NCI-H1694 (cell line): ENCODE measurements around the gene GOLGA6C.
A peak's percentile ranks its signal among the peaks of the same experiment; 100 is the strongest.
"Not testable (repeated sequence)": the region's sequence is repeated elsewhere in the genome, so short reads cannot be mapped to it uniquely, and the experiment has no call there.

Experiments used
- DNase-seq: peaks from one replicate; lab custom pipeline; 2025; lab: John Stamatoyannopoulos, UW

The GOLGA6C gene

GRCh38 chr15:75258620-75259343 lies 648 bp downstream of the GOLGA6C start:
- DNase-seq, result not testable (repeated sequence)

DNA sequence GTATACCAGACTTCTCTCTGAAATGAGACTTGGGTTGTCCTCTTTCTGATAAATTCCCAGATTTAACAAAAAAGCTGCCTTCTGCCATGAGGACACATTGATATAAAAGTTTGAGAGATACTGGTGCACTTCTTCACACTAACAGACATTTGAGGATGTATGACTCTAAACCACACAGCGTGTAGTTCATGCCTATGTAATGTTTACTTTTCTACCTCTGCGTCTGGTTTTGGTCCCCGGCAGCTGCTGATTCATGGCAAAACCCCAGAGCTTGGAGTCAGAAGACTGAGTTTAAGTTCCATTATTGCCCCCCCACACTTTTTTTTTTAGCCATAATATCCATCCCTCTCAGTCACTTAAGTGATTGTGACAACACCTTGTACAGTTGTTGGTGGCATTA lies 1.7 kb downstream of the GOLGA6C start:
- DNase-seq, result not testable (repeated sequence)

DNA sequence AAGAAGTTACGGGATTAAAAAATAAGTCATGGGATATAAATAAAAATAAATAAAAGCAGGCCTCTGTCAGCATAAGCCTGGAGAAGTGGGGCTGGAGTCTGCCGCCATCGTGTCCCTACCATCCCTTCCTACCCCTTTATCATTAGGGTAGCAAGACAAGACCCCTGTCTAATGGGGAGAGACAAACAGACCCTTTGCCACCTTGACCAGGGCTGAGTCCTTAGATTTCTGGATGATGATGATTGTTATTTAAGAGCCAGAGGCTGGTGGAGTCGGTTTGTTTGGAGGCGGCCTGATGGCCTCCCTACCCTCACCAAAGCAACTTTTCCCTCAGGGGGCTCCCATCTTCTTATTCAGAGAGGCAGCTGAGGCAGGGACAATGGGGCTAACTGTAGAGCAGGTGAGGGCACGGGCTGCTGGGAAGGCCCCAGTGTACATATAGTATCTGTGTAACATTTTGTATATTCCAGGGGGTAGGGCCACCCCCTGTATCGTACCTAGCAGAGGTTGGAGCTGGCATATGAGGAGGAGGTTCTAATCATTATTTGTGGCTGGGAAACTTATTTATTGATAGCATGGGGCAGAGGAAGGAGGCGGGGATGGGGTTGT lies 15.7 kb downstream of the GOLGA6C start:
- DNase-seq, result not testable (repeated sequence)

DNA sequence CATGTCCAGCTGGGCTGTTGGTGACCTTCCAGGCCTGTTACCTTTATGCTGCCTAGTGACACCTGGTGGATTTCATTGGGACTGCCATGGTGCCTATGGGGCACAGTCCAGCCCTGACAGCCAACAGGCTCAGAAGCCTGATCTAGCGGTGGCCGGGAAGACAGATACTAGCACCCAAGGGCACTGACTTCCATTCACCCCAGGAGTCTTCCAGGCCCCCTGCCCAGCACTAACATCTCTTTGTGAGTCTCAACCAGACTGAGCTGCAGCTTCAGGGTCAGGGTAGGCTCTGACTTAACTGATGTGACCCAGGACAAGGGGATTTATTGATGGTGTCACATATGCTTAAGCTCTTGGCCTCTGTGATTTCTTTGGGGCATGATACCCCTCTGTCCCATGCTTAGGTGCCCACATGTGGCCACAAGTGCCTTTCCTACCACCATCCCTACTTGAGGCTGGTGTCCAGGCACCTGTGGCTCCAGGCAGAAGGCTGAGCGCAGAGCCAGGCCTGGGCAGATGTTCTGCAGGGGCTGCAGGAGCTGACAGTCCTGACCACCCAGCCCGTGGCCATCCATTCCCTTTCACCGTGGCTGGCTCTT lies 16.5 kb downstream of the GOLGA6C start:
- not testable (repeated sequence) for DNase-seq

DNA sequence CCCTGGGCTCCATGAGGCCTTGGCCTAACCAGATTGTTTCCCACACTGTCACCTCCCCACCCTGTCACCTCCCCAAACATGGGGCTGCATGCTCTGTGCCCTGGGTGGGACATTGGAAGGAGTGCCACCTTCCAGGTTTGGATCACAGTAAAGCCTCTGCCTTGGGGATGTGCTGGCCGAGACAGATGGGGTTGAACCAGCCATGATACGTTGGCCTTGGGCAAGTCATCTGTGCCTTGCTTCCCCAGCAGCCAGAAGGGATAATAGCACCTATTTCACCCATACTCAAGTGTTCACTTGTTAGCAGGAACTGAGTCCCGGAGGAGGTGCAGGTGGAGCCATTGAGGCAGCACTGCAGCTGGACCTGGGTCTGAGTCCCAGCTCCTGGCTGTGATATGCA lies 17.5 kb downstream of the GOLGA6C start:
- not testable (repeated sequence) for DNase-seq

DNA sequence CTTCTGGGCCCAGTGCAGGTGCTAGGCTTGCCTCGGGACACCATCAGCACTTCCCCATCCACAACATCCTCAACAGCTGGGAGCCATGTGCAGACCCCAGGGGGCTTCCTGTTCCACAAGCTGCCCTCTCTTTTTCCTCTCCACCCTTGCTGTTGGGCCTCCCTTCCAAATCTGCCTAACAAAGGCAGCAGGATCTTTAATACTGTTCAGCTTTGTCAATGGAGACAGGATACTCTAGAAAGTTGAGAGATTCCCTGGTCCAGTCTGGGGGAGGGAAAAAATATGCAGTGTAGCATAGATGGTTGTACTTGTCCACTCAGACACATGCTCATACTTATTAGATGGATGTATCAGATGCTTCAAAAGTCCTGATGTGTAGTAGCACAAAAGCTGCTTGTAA lies 20.4 kb downstream of the GOLGA6C start:
- DNase-seq, result not testable (repeated sequence)

GRCh38 chr15:75282572-75282971 lies 24.4 kb downstream of the GOLGA6C start, which contains the start of gene GOLGA6D:
Gene GOLGA6D (plus strand): TSS chr15:75282835. CDS start chr15:75282876, 41 bp downstream.
- not testable (repeated sequence) for DNase-seq

- DNase-seq, result not testable (repeated sequence)
Observed at GRCh38 chr15:75284152-75284551, 26.0 kb downstream of the GOLGA6C start.

DNA sequence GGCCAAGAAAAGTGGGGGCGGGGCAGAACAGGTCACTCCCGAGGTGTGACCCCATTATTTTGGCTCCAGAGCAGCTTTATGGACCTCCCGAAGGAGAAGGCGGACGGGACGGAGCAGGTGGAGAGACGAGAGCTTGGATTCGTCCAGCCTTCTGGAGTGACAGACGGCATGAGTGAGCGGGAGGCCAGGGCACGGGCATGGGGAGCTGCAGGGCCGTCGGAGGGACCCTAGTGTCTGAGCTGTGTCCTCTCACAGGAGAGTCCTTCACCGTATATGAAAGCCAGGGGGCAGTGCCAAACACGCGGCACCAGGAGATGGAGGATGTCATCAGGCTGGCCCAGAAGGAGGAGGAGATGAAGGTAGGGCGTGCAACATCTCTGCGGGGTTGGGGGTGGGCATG lies 35.5 kb downstream of the GOLGA6C start:
- DNase-seq, result not testable (repeated sequence)

DNA sequence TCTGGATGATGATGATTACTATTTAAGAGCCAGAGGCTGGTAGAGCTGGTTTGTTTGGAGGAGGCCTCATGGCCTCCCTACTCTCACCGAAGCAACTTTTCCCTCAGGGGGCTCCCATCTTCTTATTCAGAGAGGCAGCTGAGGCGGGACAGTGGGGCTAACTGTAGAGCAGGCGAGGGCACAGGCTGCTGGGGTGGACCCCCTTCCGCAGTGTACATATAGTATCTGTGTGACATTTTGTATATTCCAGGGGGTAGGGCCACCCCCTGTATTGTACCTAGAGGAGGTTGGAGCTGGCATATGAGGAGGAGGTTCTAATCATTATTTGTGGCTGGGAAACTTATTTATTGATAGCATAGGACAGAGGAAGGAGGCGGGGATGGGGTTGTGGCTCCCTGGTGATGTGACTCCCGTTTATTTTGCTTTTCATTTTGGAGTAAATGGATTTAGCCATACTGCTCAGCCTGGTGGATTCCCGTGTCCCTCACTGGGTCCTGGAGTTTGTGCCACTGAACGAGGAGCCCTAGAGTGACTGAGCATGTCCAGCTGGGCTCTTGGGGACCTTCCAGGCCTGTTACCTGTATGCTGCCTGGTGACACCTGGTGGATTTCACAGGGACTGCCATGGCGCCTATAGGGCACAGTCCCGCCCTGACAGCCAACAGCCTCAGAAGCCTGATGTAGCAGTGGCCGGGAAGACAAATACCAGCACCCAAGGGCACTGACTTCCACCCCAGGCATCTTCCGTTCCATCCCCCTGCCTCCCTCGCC lies 40.6 kb downstream of the GOLGA6C start:
- DNase-seq, result not testable (repeated sequence)

- not testable (repeated sequence) for DNase-seq
Observed at GRCh38 chr15:75299311-75299688, 41.2 kb downstream of the GOLGA6C start.

GRCh38 chr15:75300026-75300425 lies 41.9 kb downstream of the GOLGA6C start:
- DNase-seq, result not testable (repeated sequence)

- no peak for DNase-seq
Observed at GRCh38 chr15:75302318-75302717, 44.2 kb downstream of the GOLGA6C start.

GRCh38 chr15:75302753-75303152 lies 44.6 kb downstream of the GOLGA6C start:
- DNase-seq, result not testable (repeated sequence)

DNA sequence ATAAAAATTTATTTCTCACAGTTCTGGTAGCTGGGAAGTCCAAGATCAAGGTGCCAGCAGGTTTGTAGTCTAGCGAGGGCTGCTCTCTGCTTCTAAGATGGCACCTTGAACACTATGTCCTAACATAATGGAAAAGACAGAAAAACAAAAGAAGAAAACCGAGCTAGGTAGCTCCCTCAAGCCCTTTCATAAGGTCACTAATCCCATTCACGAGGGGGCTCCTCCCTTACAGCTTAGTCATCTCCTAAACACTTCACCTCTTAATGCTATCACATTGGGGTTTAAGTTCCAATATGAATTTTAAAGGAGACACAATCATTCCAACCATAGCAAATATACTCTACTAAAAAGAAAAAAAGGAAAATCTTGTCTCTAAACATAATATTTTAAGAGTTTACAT lies 48.1 kb downstream of the GOLGA6C start:
- DNase-seq, result no peak

DNA sequence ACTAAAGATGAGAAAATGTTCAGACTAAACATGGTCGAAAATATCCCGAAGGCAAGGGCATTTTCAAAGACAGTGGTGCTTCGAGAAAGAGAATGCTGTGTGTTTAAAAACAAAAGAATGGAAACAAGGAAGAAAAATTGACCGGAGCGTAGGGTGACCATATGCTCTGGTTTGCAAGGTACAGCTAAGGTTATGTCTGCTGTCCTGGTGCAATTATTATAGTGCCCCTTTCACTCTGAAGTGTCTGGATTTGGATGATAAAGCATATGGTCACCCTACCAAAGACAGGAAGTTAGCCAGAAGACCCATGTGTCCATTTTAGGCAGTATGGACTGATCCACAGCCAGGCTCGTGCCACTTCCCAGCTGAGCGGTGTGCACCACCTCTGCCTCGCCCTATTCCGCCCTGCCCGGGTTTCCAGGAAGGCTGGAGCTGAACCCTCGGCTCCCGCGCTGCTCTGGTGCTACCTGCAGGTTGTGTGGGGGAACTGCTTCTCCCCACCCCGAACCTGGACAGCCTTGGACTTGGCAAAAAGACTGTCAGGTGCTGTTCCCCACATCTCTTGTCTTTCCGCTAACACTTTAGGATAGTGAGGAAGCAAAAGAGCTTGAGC lies 49.8 kb downstream of the GOLGA6C start:
- peak; percentile 51 for DNase-seq

DNA sequence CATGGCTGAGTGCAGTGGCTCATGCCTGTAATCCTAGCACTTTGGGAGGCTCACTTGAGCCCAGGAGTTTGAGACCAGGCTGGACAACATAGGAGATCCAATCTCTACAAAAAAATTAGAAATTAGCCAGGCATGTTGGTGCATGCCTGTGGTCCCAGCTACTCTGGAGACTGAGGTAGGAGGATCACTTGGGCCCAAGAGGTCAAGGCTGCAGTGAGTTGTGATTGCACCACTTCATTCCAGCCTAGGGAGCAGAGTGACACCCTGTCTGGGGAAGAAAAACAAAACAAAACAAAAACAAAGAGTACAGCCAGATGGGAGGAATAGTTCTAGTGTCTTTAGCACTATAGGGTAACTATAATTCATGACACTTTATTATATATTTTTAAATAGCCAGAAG lies 51.6 kb downstream of the GOLGA6C start:
- DNase-seq, result no peak

- DNase-seq, result not testable (repeated sequence)
Observed at GRCh38 chr15:75312548-75312947, 54.4 kb downstream of the GOLGA6C start.

- no peak for DNase-seq
Observed at GRCh38 chr15:75313116-75313845, 55.1 kb downstream of the GOLGA6C start.

DNA sequence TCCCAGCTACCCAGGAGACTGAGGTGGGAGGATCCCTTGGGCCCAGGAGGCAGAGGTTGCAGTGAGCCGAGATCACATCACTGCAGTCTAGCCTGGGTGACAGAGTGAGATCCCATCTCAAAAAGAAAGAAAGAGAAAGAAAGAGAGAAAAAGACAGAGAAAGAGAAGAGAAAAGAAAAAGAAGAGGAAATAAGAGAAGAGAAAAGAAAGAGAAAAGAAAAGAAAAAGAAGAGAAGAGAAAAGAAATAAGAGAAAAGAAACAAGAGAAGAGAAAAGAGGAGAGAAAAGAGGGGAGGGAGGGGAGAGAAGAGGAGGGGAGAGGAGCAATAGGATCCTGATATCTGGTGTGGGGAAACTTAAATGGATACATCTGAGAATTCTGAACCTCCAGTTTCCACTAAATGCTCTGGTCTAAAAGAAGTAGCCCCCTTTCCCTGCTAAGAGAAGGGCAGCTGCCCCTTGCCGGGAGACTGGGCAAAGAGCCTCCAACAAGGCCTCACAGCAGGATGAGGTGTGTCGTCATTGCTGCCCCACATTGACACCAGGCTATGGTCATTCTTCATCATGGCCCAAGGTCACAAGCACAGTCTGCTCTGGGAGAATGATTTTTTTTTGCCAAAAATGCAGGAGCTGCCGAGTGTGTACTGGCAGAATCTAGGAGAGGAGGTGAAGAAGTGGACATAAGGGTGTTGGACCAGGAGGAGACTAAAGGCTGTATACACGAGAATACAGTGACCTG lies 56.6 kb downstream of the GOLGA6C start:
- DNase-seq, result no peak
